ENCODE data around the gene TAGLN2.

DNA sequence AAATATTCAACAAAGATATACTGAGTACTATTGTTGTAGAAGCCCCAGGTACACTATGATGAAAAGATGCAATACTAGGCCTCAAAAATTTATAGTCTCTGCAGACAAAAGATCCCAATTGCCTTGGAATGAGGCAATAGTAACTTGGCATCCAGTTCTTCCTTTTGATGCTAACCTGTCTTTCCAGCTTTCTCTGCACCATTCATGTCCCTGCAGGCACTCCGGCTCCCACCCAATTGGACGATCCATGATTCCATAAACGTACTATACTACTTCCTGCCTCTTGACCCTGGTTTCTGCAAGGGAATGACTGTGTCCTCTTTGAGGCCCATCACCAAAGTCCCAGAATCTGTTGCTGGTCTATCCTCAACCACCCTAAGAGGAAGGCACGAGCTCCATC, 8.0 kb upstream of the TAGLN2 start:
- TF ChIP-seq GATA3 (IDR thresholded peaks at IDR 0.05; ENCODE audit: low read depth, low read length) (no peak), GATA2 (IDR thresholded peaks at IDR 0.05; ENCODE audit: low read depth, low read length) (no peak)

Measured in SH-SY5Y (cell line).